ENCODE data around the gene JPH3.

Gene JPH3

DNA sequence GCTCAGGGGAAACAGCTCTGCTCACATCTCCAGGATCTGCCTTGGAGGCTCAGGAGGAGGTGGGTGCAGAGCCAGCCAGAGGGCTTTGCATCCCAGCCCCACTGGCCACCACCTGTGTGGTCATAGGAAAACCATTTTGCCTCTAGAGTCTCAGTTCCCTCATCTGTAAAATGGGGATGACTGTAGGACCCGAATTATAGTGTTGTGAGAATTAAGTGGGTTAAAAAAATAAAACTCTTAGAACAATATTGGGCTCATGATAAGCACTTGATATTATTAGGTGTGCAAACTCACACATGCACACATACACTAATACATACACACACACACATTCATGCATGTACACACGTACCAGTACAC lies 19.4 kb upstream of the JPH3 start:
- TF ChIP-seq, protein P1, sequence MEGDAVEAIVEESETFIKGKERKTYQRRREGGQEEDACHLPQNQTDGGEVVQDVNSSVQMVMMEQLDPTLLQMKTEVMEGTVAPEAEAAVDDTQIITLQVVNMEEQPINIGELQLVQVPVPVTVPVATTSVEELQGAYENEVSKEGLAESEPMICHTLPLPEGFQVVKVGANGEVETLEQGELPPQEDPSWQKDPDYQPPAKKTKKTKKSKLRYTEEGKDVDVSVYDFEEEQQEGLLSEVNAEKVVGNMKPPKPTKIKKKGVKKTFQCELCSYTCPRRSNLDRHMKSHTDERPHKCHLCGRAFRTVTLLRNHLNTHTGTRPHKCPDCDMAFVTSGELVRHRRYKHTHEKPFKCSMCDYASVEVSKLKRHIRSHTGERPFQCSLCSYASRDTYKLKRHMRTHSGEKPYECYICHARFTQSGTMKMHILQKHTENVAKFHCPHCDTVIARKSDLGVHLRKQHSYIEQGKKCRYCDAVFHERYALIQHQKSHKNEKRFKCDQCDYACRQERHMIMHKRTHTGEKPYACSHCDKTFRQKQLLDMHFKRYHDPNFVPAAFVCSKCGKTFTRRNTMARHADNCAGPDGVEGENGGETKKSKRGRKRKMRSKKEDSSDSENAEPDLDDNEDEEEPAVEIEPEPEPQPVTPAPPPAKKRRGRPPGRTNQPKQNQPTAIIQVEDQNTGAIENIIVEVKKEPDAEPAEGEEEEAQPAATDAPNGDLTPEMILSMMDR (IDR thresholded peaks at IDR 0.05; ENCODE audit: low read depth, low read length, missing control alignments) = no peak
- DNase-seq (ENCODE audit: low read depth) = no peak
- H3K4me3 ChIP-seq (ENCODE audit: low read depth, low read length) = no peak overlapping the region

DNA sequence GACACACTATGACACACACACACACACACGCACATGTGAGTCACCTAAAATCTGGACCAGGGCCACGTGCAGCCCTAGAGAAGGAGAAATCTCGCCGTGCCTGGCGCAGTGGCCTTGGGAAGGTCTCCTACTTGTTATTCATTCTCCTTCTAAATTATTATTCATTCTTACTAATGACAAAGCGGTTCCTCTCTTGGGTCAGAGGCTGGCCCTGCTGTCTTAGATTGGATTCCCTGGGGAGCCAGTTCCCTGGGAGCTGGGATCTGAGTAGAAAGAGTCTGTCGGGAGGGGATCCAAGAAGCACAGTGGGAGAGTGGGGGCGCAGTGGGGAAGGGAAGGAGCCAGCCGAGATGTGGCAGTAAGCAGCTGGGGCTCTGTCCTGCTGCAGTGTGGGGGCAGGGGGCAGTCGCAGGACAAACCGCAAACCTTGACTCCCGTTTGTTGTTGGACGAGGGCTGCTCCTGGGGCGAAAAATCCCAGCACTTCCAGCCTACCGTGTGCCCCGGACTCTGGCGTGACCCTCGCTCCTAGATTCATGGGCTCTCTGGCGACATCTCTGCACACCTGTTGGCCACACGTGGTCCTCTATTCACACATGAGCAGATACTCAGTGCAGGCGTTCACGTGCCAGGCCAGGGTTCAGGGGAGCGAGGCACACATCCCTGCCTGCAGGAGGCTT lies 18.7 kb upstream of the JPH3 start:
- no peak for DNase-seq (ENCODE audit: low read depth)
- TF ChIP-seq, protein P1 (IDR thresholded peaks at IDR 0.05; ENCODE audit: low read depth, low read length, missing control alignments) = no peak
- H3K4me3 ChIP-seq (ENCODE audit: low read depth, low read length) = no peak overlapping the region

DNA sequence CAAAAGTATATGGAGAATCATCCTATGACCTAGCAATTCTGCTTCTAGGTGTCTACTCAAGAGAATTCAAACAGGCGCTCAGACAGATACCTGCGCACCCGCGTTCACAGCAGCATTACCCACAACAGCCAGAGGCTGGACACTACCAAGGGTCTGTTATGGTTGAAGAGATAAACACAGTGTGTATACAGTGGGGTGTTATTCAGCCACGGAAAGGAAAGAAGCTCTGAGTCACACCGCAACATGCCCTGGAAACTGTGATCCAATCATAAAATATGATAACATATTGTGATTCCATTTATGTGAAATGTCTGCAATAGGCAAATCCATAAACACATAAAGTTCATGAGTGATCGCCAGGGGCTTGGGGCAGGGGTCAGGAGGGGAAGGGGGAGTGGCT lies 18.0 kb upstream of the JPH3 start:
- no peak overlapping the region for H3K4me3 ChIP-seq (ENCODE audit: low read depth, low read length)
- TF ChIP-seq, protein P1 (IDR thresholded peaks at IDR 0.05; ENCODE audit: low read depth, low read length, missing control alignments) = no peak
- no peak for DNase-seq (ENCODE audit: low read depth)

DNA sequence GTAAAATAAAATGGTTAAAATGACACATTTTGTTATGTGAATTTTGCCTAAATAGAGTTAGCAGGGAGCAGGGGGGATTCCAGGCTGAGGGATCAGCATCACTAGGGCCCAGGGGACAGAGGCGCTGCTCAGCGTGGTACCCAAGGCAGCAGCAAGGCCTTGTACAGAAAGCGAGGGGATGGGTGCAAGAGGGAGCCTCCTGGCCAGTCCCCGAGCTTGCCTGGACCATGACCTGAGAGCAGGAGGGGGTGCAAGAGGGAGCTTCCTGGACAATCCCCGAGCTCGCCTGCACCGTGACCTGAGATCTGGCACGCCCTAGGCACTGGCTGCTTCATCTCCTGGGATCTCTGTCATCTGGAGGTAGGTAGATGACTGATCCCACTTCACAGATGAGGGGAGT lies 17.3 kb upstream of the JPH3 start:
- no peak overlapping the region for H3K4me3 ChIP-seq (ENCODE audit: low read depth, low read length)
- DNase-seq (ENCODE audit: low read depth) = no peak
- TF ChIP-seq, protein P1 (IDR thresholded peaks at IDR 0.05; ENCODE audit: low read depth, low read length, missing control alignments) = no peak

DNA sequence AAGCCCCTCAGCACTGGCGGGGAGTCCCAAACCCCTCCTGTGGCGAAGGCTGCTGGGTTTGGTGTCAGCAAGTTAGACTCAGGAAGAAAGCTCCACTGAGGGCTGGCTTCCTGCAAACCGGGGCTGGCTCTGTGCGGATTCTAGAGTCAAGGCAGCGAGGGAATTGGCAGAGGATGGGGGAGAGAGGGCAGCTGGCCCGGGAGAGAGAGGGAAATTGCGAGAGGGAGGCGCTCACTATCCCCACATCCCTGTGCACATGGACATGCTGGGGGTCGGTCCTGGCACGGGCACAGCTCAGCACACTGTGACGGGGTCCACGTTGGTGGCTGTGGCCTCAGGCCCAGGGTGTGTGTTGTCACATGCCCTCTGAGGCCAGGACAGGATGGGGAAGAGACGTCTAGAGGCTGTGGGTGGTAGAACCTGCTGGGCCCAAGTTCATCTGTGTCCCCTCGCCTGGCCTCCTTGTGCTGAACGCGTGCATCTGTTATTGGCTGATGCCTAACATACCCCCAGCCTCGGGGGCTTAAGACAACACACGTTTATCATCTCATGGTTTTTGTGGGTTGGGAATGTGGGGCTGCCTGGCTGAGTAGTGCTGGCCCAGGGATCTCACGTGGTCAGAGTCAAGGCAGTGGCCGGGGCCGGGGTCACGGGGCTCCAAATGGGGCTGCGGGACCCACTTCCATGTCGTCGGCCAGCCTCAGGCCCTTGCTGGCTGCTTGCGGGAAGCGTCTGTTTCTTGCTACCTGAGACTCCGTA lies 16.7 kb upstream of the JPH3 start:
- DNase-seq (ENCODE audit: low read depth) = no peak
- no peak overlapping the region for H3K4me3 ChIP-seq (ENCODE audit: low read depth, low read length)
- TF ChIP-seq, protein P1 (IDR thresholded peaks at IDR 0.05; ENCODE audit: low read depth, low read length, missing control alignments) = no peak

DNA sequence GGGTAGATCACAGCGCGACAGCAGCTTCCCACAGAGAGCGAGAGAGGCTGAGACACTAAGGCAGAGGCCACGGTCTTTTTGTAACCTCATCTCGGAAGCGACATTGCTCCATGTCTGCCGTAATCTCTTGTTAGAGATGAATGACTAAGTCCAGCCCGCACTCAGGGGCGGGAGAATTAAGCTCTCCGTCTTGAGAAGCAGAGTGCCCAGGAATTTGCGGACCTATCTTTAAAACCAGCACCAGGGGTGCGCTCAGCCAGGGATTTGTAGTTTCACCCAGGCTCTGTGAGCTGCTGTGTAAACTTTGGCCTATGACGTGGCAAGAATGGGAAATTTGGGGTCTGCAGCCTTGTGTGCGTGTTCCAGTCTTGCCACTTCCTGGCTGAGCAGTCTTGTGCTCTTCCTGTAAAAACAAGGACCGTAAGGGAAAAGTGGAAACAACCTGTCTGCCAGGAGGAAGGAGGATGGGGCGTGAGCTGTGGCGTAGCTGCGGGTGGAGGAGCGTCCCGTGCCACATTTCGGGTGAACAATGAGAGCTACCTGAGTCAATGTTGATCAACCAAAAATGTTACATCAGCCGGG lies 16.0 kb upstream of the JPH3 start:
- TF ChIP-seq, protein P1 (IDR thresholded peaks at IDR 0.05; ENCODE audit: low read depth, low read length, missing control alignments) = no peak
- H3K4me3 ChIP-seq (ENCODE audit: low read depth, low read length) = no peak overlapping the region
- DNase-seq (ENCODE audit: low read depth) = no peak
